ENCODE measurements around the gene SLC4A8.
A peak's percentile ranks its signal among the peaks of the same experiment; 100 is the strongest.

Gene SLC4A8

DNA sequence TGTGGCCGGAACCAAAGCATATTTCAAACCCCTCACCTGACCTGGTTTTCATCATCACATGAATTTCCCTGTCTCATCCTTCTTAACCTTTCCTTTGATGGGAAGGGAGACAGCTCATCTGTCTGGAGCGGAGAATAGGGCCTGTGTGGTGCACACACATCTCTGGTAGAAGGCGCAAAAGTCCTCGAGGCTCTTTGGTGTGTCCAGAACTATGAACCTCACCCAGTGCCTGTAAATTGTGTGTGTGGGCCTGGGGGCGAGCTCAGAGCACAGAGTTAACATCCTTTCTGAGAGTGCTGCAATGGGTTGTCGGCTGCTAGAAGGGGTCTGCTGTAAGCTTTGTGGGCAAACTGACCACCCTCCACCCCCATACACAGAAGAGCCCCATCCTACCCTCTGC is 34.2 kb upstream of the SLC4A8 start:
- peak overlapping the region; percentile 51; the same call in 1 of the 2 replicates for H3K4me3 ChIP-seq (replicated peaks; ENCODE audit: low read depth, low read length)
- DNase-seq (ENCODE audit: extremely low read depth, low read depth) = no peak

DNA sequence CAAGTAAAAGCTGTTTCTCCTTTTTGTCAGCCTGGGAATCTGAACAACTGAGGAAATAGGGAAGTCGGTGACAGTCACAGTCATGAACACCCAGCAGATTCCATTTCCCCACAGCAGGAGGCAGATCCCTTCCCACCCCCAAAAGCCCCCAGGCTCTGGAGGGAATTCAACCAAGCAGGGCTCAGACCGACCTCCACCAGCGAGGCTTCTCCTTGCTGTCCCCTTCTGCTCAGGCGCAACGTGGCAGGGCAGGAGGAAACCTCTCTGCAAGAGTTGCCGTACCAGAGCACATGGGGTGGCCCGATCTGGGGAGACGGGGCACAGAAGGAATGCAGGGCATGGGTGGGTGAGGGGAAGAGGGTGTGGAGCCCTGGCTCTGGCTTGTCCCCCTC is 33.7 kb upstream of the SLC4A8 start:
- TF ChIP-seq, protein P1, sequence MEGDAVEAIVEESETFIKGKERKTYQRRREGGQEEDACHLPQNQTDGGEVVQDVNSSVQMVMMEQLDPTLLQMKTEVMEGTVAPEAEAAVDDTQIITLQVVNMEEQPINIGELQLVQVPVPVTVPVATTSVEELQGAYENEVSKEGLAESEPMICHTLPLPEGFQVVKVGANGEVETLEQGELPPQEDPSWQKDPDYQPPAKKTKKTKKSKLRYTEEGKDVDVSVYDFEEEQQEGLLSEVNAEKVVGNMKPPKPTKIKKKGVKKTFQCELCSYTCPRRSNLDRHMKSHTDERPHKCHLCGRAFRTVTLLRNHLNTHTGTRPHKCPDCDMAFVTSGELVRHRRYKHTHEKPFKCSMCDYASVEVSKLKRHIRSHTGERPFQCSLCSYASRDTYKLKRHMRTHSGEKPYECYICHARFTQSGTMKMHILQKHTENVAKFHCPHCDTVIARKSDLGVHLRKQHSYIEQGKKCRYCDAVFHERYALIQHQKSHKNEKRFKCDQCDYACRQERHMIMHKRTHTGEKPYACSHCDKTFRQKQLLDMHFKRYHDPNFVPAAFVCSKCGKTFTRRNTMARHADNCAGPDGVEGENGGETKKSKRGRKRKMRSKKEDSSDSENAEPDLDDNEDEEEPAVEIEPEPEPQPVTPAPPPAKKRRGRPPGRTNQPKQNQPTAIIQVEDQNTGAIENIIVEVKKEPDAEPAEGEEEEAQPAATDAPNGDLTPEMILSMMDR (IDR thresholded peaks at IDR 0.05; ENCODE audit: low read depth, low read length, missing control alignments) = no peak
- no peak for DNase-seq (ENCODE audit: extremely low read depth, low read depth)
- peak overlapping the region; percentile 51 for H3K4me3 ChIP-seq (replicated peaks; ENCODE audit: low read depth, low read length)

More for the DNA sequence above, 34.2 kb upstream of the SLC4A8 start:
- TF ChIP-seq, protein P1 (IDR thresholded peaks at IDR 0.05; ENCODE audit: low read depth, low read length, missing control alignments) = no peak

DNA sequence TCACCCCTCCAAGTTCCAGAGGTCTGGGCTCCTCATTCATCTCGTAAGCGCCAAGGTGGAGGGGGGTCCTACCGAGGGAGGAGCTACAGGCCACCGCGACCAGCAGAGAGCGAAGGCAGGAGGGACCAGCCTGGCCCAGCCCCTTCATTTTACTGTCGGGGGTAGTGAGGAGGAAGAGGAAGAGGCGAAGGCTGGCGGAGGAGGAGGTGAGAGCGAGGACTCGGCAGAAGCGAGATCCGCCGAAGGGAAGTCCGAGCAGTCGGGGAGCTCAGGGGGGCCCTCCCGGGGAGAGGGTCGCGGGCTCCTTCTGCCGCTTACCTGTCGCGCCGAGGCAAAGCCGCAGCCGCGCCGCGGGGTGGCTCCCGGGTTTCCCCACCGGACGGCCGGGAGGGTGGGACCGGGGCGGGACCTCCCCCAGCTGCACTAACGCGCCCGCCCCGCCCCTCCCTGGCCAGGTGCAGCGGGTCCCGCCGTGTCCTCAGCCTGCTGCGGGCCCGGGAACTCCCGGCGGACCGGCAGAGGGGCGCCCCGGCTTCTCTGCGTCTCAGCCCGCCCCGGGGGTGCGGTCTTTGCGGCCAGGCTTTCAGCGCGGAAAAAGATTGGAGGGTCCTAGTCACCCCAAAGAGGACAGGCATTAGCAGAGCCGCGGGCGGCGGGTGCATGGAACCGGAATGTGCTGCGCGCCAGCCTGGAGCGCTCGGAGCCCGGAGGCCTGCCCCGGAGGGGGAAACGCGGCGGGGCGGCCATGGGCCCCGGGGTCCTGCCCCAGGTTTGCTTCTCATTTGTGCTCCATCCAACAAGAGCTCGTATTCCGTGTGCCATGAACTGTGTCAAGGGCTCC is 33.1 kb upstream of the SLC4A8 start, which contains the start of gene GALNT6:
Gene GALNT6 (minus strand): TSS at position 124 of the 841 bp plus-strand sequence. CDS start 11,625 bp downstream, outside the sequence.
- TF ChIP-seq, protein P1 (IDR thresholded peaks at IDR 0.05; ENCODE audit: low read depth, low read length, missing control alignments) = no peak
- no peak for DNase-seq (ENCODE audit: extremely low read depth, low read depth)
- H3K4me3 ChIP-seq (replicated peaks; ENCODE audit: low read depth, low read length) = peak within 1 kb of the TSS; percentile 51

DNA sequence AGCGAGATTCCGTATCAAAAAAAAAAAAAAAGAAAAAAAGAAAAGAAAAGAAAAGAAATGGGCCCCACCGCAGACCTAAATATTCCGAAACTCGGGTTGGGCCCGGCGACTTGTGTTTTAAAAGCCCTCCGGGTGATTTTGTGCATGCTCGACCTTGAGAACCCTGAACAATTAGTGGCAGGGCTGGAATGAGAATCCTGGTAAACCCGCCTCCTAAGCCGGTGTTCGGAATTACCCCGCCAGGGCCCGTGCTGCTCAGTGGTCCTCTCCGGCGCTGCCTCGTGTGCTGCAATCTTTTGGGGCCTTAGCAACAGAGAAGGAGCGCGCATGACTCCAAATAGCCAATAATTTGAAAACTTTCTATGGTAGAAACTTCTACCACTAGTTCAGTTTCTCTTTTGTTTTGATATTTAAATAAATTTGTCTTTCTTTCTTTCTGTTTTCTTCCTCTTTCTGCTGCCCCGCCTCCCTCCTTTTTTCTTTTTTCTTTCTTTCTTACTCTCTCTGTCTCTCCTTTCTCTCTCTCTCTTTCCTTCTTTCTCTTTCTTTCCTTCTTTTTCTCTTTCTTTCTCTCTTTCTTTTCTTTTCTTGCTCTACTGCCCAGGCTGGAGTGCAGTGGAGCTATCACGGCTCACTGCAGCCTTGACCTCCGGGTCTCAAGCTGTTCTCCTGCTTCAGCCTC is 31.9 kb upstream of the SLC4A8 start:
- H3K4me3 ChIP-seq (replicated peaks; ENCODE audit: low read depth, low read length) = peak overlapping the region; percentile 51; the same call in 1 of the 2 replicates
- TF ChIP-seq, protein P1 (IDR thresholded peaks at IDR 0.05; ENCODE audit: low read depth, low read length, missing control alignments) = no peak
- DNase-seq (ENCODE audit: extremely low read depth, low read depth) = no peak

DNA sequence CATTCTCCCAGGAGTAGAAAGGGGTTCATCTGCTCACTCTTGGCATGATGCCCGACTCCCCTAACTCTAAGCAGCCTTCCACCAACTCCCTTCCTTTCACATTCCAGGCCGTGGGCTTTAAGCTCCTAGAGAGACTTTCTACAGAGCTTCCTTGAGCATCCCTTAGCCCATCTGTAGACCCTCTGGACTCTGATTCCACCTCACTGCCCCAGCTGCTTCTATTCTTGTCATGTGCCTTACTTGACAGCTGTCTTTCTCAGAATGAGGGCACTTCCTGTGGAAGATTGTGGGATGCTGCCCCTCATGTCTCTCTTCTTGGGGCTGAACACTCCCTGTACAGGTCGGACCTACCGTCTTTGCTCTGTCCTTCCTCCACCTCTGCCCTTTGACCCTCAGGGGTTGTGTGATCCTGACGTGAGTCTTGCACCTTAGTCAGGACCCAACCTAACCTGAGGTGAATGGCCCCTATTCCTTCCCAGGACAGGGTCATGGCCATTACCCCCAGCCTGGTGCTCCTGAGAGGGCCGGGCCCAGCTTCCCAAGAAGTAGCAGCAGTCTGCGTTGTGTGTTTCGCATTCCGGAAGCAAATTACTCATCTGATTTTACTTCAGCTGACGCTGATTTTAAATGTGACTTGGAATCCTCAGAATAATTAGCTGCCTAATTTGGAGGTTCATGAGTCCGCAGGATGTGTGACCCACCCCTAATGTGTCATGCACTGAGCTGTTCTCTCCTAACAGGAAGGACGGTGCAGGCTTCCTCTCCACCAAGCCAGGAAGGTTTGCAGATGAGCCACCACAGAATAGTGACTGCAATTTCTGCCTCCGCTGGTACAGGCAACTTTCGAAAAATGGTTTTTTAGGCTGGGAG is 30.7 kb upstream of the SLC4A8 start:
- TF ChIP-seq, protein P1 (IDR thresholded peaks at IDR 0.05; ENCODE audit: low read depth, low read length, missing control alignments) = no peak
- peak; percentile 72 for DNase-seq (ENCODE audit: extremely low read depth, low read depth)
- H3K4me3 ChIP-seq (replicated peaks; ENCODE audit: low read depth, low read length) = no peak overlapping the region

Data from HFF-Myc (cell line).